ENCODE measurements around the gene GCAT.
"Not testable (repeated sequence)": the region's sequence is repeated elsewhere in the genome, so short reads cannot be mapped to it uniquely, and the experiment has no call there.

DNA sequence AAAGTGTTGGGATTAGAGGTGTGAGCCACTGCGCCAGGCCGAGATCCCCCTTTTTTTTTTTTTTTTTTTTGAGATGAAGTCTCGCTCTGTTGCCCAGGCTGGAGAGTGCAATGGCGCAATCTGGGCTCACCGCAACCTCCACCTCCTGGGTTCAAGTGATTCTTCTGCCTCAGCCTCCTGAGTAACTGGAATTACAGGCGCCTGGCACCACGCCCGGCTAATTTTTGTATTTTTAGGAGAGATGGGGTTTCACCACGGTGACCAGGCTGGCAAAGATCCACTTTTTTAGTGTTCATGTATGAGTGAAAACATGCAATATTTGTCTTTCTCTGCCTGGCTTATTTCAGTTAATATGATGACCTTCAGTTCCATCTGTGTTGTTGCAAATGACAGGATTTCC, 7.8 kb upstream of the GCAT start:
- not testable (repeated sequence) for TF ChIP-seq POLR2A, CTCF (IDR thresholded peaks at IDR 0.05)
